ENCODE measurements around the gene MTAP.

DNA sequence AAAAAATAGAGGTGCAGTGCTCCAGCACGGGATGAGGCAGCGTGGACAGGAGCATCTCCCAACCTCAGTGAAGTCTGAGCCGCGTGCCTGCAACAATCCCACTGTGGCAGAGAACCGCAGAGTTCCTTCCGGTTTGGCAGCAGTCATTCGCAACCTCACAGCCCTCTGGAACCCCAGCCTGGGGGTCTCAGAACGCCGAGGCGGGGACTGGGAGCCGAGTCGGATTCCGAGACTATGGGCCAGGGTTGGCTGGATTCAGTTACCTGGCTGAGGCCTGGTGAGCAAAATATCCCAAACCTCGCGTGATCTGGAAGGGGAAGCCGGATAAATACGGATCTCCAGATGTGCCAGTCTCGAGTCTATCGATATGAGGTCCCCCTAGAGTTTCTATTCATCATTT is 164.7 kb downstream of the MTAP start:
- TF ChIP-seq PML (IDR thresholded peaks at IDR 0.05; ENCODE audit: low read length) (no peak), ZNF239 (CRISPR knock-in tag; IDR thresholded peaks at IDR 0.05) (no peak), CREM (IDR thresholded peaks at IDR 0.05; ENCODE audit: low read depth) (no peak), ZNF589 (CRISPR knock-in tag; IDR thresholded peaks at IDR 0.05; ENCODE audit: low read depth) (no peak), ZFP1 (CRISPR knock-in tag; IDR thresholded peaks at IDR 0.05) (no peak), PRPF4 (IDR thresholded peaks at IDR 0.05; ENCODE audit: insufficient read depth, low read depth, low read length, poor library complexity, severe bottlenecking) (no peak), RAD51 (IDR thresholded peaks at IDR 0.05; ENCODE audit: borderline replicate concordance, low read depth) (no peak)
- TF ChIP-seq, protein P1, sequence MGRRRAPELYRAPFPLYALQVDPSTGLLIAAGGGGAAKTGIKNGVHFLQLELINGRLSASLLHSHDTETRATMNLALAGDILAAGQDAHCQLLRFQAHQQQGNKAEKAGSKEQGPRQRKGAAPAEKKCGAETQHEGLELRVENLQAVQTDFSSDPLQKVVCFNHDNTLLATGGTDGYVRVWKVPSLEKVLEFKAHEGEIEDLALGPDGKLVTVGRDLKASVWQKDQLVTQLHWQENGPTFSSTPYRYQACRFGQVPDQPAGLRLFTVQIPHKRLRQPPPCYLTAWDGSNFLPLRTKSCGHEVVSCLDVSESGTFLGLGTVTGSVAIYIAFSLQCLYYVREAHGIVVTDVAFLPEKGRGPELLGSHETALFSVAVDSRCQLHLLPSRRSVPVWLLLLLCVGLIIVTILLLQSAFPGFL (CRISPR knock-in tag; IDR thresholded peaks at IDR 0.05), result no peak
- TF ChIP-seq, protein P2, sequence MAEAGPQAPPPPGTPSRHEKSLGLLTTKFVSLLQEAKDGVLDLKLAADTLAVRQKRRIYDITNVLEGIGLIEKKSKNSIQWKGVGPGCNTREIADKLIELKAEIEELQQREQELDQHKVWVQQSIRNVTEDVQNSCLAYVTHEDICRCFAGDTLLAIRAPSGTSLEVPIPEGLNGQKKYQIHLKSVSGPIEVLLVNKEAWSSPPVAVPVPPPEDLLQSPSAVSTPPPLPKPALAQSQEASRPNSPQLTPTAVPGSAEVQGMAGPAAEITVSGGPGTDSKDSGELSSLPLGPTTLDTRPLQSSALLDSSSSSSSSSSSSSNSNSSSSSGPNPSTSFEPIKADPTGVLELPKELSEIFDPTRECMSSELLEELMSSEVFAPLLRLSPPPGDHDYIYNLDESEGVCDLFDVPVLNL (CRISPR knock-in tag; IDR thresholded peaks at IDR 0.05; ENCODE audit: low read depth), result no peak
- TF ChIP-seq, protein P3, sequence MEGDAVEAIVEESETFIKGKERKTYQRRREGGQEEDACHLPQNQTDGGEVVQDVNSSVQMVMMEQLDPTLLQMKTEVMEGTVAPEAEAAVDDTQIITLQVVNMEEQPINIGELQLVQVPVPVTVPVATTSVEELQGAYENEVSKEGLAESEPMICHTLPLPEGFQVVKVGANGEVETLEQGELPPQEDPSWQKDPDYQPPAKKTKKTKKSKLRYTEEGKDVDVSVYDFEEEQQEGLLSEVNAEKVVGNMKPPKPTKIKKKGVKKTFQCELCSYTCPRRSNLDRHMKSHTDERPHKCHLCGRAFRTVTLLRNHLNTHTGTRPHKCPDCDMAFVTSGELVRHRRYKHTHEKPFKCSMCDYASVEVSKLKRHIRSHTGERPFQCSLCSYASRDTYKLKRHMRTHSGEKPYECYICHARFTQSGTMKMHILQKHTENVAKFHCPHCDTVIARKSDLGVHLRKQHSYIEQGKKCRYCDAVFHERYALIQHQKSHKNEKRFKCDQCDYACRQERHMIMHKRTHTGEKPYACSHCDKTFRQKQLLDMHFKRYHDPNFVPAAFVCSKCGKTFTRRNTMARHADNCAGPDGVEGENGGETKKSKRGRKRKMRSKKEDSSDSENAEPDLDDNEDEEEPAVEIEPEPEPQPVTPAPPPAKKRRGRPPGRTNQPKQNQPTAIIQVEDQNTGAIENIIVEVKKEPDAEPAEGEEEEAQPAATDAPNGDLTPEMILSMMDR (IDR thresholded peaks at IDR 0.05 in 2 of 3, conservative IDR thresholded peaks at IDR 0.05 in 1 of 3; ENCODE audit: insufficient read depth in 2 of 3, low read depth in 1 of 3, low read length in 3 of 3), result no peak
